GM04503 (cell line): ENCODE measurements around the gene RPAIN.
"Not testable (repeated sequence)": the region's sequence is repeated elsewhere in the genome, so short reads cannot be mapped to it uniquely, and the experiment has no call there.

Source experiments
- DNase-seq: peaks from one replicate; pipeline ENCODE4 v3.0.0-alpha.2; 2012; ENCODE audit warnings: low read depth

Gene RPAIN

DNA sequence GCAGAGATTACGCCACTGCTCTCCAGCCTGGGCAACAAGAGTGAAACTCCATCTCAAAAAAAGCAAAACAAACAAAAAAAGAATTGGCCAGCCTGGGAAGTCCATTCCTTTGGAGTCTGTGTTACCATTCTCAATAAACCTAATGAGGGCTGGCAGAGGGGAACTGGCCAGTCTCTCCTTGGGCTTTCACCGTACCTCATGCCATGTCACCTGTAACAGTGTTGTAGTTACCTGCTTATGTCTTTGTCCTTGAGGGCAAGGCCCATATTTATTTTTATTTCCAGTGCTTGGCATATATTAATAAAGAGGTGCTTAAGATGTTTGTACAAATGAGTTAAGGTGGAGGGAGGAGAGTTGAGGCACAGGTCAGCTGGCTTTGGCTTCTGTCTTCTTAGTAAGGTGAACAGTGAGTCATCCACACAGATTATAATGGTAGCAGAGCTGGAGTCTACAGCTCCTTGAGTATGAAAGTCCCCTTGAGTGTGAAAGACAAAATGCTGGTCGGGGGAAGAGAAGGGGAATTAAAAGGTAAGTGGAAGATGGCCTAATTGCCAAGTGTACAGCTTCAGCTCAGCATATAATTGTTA, 10.5 kb downstream of the RPAIN start:
- no peak for DNase-seq

DNA sequence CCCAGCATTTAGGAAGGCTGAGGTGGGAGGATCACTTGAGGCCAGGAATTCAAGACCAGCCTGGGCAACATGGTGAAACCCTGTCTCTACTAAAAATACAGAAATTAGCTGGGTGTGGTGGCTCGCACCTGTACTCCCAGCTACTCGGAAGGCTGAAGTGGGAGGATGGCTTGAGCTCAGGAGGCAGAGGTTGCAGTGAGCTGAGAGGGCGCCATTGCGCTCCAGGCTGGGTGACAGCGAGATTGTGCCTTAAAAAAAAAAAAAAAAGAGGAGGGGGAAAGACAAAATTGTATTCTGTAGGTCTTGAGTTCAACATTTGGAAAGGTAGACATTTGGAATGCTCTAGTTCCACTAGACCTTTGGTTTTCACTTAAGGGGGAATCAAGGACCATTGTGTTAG, 11.3 kb downstream of the RPAIN start:
- DNase-seq, result not testable (repeated sequence)

DNA sequence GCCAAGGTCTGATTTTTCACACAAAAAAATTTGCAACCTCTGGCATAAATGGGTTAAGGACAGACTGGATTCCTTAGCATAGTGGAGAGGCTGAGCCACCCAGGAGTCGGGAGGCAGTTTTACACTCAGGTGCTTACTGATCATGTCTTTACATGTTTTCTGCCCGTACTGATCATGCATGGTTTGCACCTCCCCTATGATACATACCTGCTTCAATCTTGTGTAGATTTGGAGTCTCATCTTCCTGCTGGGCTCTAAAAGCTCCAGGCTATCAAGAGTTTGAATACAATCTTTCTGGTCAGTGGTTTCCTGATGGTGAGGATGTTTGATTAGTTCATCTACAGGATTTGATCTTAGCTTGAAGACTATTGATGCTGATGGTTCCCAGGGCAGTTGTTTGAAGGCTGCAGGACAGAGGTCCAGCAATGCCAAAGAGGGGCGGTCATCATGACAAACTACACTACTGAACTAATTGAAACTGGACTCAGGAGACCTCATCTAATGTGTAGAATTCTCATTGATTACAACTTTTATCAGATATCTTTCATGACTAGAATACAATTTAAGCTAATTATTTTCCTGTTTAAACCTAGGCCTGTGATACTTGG, 12.1 kb downstream of the RPAIN start:
- no peak for DNase-seq

DNA sequence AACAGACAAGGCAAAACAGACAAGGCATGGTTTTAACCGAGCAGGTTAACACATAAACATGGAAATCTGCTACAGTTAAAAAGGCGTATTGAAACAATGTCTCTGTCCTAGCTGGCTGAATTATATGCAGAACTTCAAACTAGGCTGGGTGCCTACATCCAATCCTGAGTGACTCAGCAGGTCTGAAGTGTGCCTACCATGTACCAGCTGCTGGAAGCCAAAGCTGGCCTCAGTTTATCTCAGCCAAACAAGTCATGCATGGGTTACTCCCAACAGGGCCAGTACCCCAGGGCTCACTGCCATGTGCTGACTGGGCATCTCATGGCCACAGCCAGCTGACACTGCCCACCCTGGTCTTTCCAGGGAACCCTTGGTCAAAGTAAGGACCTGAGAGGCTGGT, 15.0 kb downstream of the RPAIN start:
- no peak for DNase-seq

DNA sequence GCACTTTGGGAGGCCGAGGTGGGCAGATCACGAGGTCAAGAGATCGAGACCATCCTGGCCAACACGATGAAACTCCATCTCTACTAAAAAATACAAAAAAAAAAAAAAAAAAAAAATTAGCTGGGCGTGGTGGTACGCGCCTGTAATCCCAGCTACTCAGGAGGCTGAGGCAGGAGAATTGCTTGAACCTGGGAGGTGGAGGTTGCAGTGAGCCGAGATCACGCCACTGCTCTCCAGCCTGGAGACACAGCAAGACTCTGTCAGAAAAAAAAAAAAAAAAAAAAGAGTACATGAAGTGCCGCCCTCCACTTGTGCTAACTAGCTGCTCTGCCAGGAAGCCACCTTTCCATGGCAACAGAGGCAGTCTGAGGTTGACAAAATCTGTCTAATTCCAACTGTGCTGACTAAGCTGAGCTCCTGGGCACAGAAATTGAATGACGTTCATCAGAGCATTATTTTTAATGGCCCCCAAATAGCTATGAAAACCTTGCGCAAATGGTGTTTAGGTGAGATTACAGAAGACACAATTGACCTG, 15.9 kb downstream of the RPAIN start:
- DNase-seq, result not testable (repeated sequence)

DNA sequence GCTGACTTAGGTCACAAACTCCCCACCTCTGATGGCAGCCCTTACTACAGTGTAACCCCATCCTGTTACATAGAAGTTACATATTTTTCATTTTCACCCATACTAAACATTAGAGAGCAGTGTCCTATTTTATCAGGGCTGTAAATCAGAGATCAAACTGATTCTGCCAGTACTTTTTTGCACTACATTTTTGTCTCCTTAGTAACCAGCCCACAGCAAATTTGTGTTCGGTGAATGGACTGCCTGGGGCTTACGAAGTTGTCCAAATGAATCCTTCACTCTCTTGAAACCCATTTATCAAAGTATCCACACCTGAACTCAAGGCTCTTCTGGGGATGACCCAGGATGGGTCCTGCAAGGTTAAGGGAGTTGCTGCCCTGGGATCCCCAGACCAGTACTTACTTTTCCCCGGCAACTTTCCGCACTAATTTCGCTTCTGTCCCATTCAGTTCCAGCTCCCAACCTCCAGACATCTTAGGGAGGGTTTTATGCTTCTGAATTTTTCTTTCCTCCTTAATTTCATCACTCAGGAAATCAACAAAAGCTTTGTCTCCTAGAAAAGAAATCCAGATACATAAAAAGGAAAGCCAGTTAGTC, 17.8 kb downstream of the RPAIN start:
- no peak for DNase-seq

DNA sequence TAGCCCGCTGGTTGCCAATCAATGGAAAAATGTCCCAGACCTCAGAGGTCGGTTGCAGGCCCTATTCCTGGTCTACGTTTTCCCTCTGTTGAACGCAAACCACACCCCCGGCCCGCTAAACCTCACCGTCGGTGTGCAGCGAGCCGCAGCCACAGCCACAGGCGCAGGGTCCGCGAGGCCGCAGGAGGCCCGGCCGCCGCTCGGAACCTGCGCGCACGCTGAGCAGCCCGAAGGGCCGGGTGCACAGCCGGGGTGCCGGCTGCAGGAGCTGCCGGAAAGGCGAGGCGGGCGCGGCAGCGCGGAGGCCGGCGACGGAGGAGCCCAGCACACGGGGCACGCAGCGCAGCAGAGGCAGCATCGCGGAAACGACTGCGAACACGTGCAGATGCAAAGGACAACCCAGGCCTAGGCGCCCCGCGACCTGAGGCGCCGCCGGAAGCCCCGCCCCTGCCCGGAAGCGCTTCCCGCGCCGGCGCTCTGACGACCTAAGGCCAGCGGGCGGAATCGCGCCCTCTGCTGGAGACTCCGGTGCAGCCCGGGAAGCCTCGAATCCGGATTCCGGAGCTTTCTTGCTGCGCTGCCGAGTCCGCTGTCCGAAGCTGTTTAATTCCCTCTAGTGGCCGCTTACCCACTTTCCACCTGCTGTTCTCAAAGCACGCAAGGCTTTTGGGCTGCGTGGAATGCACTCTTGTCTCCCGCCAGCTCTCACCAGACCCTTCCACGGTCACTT, 18.9 kb downstream of the RPAIN start, which contains the start of gene C1QBP:
C1QBP (minus strand) TSS at position 440 of the 730 bp plus-strand sequence; CDS start at position 358, 82 bp downstream.
- DNase-seq, result peak; percentile 45

DNA sequence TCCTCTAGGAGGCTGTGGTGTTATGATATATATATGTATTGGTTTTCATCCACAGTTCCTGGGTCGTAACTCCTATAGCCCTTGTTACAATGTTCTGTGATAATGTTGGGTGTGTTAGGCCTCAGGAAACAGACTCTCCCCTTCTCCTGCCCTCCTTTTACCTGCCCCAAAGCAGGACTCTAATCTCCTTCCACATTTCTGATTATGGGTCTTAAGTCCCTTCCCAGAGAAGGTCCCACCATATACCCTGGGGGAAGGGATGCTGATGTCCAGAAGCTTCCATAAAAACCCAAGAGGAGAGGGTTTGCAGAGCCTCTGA, 19.4 kb downstream of the RPAIN start:
- no peak for DNase-seq

DNA sequence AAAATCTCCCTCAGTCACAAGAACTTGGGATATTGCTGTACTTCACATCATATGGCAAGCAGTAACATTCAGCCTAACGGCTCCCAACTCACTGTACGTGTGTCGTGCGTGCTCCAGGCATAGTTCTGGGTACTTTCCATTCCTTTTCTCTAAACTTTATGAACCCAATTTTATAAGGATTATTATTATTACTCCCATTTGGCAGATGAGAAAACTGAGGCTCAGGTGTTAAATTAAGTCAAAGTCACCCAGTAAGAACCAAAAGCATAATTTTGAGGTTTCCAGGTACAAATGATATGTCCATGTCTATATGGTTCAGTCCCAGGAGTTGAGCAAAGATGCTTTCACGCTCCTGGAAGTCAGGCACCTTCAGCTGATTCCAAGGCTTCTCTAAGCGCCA, 23.7 kb downstream of the RPAIN start:
- no peak for DNase-seq

DNA sequence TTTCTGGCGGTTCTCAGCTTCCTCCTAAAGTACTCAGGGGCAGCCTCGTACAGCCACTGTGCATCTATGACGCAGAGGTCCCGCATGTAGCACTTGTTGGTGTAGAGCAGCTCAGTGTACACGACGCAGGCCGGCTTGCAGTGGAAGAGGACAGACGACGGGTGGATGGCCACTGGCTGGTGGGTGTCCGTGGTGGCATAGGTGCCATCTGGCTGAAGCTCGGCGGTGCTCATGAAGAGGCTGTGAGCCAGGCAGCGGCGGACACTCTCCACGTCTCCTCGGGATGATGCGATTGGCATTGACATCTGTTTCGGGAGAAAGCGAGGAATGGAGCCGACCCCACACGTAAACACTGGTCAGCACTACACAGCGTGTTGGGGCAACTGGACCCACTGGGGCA, 24.2 kb downstream of the RPAIN start:
- DNase-seq, result no peak

DNA sequence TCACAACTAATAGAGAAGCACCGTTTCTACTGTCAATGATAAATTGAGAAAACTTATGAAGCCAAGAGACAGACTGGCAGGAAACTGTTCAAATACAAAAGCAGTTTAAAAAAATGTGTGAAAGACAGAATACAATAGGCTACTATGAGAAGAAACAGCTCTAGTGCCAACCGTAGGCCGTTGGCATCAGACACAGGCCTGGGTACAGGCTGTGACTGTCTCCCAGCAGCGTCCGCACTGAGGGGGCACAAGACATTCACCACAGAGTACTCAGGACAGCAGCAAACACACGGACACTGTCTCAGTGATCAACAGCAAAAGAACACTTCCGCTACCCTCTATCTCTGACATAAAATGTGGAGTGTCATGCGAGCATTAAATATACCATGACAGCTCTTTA, 26.8 kb downstream of the RPAIN start:
- no peak for DNase-seq

DNA sequence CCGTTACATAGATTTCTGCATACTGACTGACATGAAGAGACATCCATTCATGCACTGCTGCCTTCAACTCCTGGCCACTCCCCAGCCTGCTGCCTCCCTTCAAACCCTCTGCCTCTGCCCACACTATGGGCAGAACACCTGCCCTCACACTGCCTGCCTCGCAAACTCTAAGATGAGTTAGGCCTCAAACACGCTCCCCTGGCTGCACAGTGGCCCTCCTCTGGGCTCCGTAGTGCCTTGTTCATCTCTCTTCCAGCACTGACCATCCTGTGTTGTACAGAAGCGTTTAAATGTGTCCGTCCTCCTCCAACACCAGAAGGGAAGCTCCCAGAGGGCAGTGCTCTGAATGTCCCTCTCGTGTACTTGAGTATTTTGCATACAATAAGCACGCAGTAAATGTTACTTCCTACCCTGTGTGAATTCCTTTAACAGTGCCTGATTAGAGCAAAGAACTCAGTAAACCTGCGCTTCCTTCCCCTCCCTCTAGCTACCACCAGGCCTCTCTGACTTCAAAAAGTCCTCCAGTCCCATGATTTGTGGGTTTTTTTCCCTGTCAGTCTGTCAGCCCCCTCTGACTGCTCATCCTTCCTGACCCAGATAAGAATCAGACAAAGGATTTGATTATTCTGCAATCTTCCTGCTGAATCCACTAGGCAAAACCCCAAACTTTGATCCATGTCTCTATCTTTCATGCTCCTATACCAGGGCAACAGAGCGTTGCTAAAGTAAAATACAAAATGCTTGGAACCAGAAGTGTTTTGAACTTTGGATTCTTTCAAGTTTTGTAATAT, 44.9 kb downstream of the RPAIN start:
- DNase-seq, result no peak

DNA sequence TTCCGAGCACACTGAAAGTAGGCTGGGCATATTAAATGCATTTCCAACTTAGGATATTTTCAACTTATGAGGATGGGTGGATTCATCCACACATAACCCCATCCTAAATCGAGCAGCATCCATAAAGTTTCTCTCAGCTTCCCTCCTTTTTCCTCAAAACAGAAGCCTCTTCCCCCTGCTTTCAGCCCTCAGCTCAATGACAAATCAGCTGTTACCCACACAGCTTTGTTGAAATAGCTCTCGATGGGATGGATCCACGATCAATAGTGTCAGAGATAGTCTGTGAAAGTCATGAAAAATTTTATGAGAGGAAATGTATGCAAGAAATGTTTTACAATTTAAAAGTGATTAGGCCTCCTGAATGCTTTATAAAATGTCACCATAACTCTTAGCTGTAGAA, 46.3 kb downstream of the RPAIN start:
- DNase-seq, result no peak

DNA sequence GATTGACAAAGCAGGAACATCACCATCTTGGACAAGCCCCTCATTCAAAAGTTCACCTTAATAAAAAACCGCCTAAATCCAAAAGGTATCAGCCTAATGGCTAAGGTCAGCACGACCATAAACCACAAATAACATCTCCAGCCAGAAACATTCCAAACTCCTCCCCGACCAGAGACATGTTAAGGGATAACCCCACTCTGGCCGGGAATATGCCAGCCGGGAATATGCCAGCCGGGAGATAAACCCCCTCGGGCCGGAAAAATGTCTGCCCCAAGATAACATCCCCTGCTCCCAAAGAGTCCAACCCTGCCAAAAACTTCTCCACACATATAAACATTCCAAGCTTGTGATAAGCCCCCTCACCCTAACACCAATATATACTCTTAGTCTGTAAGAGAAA, 47.4 kb downstream of the RPAIN start:
- no peak for DNase-seq

DNA sequence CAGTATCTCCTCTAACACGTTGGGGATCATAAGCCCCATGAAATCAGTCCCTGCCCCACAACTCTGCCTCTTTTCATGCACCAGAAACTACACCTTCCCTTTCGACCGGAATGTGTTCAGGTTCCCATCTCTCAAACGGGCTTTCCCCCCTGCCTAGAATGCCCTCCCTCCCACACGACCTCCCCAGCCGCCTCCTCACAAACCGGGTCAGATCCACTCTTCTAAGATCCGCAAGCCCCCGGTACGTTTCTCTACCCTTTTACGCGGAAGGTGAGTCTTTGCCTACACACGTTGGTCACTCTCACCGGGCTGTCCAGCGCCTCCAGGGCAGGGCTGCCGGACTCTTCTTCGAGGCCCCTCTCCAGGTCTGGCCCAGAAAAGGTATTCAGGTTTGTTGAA, 48.1 kb downstream of the RPAIN start:
- DNase-seq, result no peak

DNA sequence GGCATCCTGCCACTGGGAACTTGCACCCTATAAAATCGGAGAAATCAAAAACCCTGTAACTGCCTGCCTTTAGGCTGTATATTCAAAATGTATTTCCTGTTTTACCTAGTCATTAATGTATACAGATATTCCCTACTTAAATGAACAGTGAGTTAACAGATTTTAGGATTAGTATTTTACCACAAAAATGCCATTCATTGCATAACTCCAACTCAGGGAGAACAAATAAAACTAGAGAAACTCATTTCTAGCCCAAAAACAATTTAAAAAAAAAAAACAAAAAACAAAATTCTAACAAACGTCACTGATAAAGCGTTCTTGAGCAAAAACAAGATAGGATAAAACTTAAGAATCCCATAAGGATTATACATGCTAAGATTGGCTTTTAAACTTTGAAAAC, 52.5 kb downstream of the RPAIN start:
- no peak for DNase-seq

DNA sequence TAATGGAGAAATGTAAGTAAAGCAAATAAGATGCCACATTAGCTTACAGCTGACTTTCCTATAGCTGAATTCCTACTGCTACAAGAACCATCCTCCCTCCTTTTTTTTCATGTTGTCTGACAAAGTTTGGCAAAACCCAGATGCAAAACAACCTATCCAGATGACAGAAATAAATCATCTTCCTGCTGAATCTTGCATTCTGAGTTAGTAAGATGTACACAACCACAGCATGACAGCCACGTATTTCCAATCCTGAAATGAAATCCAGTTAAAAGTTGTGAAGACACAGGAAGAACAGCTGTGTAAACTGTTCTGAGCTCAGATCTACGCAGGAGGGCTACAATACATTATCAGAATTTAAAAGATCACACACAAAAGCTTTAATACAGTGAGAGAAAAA, 53.9 kb downstream of the RPAIN start:
- DNase-seq, result no peak

DNA sequence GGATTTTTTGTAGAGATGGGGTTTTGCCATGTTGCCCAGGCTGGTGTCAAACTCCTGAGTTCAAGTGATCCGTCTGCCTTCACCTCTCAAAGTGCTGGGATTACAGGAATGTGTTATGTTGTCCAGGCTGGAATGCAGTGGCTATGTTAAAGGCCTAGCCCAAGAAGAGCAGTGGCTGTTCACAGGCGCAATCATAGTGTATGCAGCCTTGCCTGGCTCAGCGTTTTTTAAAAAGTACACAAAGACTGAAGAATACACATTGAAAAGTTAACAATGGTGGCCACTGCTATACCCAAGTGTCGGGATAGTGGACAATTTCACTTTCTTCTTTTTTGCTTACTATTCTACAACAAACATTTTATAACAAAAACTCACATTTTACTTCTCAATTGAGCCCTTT, 59.0 kb downstream of the RPAIN start:
- DNase-seq, result no peak

DNA sequence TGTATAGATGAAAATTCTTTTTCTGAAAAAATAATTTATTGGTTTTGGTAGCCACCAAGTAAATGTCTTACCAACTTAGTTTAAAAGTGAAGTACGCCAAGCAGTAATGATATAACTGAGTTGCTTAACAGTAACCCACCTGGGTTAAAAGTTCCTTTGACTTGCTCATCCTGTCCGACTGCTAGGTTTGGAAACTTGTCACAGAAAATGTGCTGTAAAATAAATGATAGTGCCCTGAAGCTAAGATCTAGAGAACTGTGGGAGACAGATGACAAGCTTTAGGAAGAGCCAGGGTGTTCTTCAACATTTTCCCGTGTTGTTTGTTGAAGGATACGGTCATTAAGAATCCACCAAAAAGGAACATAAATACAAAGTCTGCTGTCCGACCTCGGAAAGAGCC, 61.0 kb downstream of the RPAIN start:
- no peak for DNase-seq

DNA sequence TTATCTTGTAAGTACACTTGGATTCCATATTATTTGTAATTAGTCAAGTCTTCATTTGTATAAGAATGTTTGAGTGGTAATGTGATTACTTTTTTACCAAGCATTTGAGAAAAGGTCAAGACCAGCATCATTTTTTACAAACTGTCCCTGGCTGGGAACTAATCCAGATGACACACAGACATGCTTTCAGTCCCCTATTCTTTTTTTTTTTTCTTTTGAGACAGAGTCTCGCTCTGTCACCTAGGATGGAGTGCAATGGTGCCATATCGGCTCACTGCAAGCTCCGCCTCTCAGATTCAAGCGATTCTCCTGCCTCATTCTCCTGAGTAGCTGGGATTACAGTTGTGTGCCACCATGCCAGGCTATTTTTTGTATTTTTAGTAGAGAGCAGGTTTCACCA, 61.5 kb downstream of the RPAIN start:
- no peak for DNase-seq
